IMR-90 (cell line): ENCODE measurements around the gene PCSK2. TPM values are rescaled to one million over a fixed set of nuclear protein-coding genes. Genes with fewer than 3 reads are reported as not detected.

ENCODE experiments used
- ATAC-seq: fragments of 200-7000 bp; cut with Tn5 transposase; 2 replicates; pipeline ENCODE4 v1.9.1; 2020; ENCODE audit warnings: low read depth, mild to moderate bottlenecking, moderate library complexity
- BruUV-seq: library from RNA; stranded (reverse); fragments of 400-500 nt; replicated peaks from 2 replicates; lab custom pipeline; 2021; lab: Mats Ljungman, UMichigan
- CTCF ChIA-PET: fragments of 300-600 bp; formaldehyde crosslinking; extraction: SDS; loops from one replicate; lab custom pipeline; 2021; ENCODE audit warnings: antibody characterized with exemption; lab: Yijun Ruan, JAX
- POLR2A ChIA-PET: fragments of 300-600 bp; sonication (Branson Sonifier 250); formaldehyde crosslinking; loops from one replicate; lab custom pipeline; 2022; ENCODE audit warnings: antibody characterized with exemption; ENCODE audit not compliant: unreplicated experiment; lab: Charles Lee
- DNase-seq: peaks from one replicate; pipeline ENCODE4 v3.0.0; 2013
- H2AFZ ChIP-seq: replicated peaks from 2 replicates; pipeline ENCODE3; 2013; ENCODE audit warnings: low read length, mild to moderate bottlenecking; ENCODE audit not compliant: poor library complexity
- H2AK5ac ChIP-seq: 2 replicates; pipeline ENCODE4 v1.6.1; 2013; ENCODE audit warnings: low read depth, low read length, inconsistent platforms
- H2AK9ac ChIP-seq: replicated peaks from 2 replicates; pipeline ENCODE3; 2013; ENCODE audit warnings: mild to moderate bottlenecking, low read depth, low read length, moderate library complexity; ENCODE audit not compliant: poor library complexity
- H2BK120ac ChIP-seq: 2 replicates; pipeline ENCODE4 v1.6.1; 2013; ENCODE audit warnings: low read depth, low read length, inconsistent platforms
- H2BK15ac ChIP-seq: 3 replicates; pipeline ENCODE4 v1.6.1; 2013; ENCODE audit warnings: low read depth, low read length, inconsistent platforms
- H2BK20ac ChIP-seq: 2 replicates; pipeline ENCODE4 v1.6.1; 2013; ENCODE audit warnings: low read depth, mild to moderate bottlenecking, inconsistent platforms, low read length, moderate library complexity
- H2BK5ac ChIP-seq: 2 replicates; pipeline ENCODE4 v1.6.1; 2013; ENCODE audit warnings: mild to moderate bottlenecking, low read depth, low read length, inconsistent platforms; ENCODE audit not compliant: poor library complexity, severe bottlenecking
- H3K14ac ChIP-seq: replicated peaks from 2 replicates; pipeline ENCODE4 v1.6.1; 2013; ENCODE audit warnings: low read depth, low read length, inconsistent platforms
- H3K18ac ChIP-seq: 2 replicates; pipeline ENCODE4 v1.6.1; 2013; ENCODE audit warnings: low read depth, low read length, control low read depth
- H3K23ac ChIP-seq: 2 replicates; pipeline ENCODE4 v1.6.1; 2013; ENCODE audit warnings: low read depth, low read length, inconsistent platforms
- H3K27ac ChIP-seq: 2 replicates; pipeline ENCODE4 v1.5.1; 2013; ENCODE audit warnings: mild to moderate bottlenecking, control low read depth, low read length; ENCODE audit not compliant: insufficient read depth
- H3K27me3 ChIP-seq: 2 replicates; pipeline ENCODE4 v1.6.1; 2013; ENCODE audit warnings: low read length; ENCODE audit not compliant: control insufficient read depth, insufficient read depth
- H3K36me3 ChIP-seq: 2 replicates; pipeline ENCODE4 v1.6.1; 2013; ENCODE audit warnings: low read length, mixed read lengths; ENCODE audit not compliant: control insufficient read depth, insufficient read depth
- H3K4ac ChIP-seq: 2 replicates; pipeline ENCODE4 v1.6.1; 2013; ENCODE audit warnings: low read depth, low read length, inconsistent platforms
- H3K4me1 ChIP-seq: 2 replicates; pipeline ENCODE4 v1.6.1; 2013; ENCODE audit warnings: low read length, mixed read lengths; ENCODE audit not compliant: control insufficient read depth, insufficient read depth
- H3K4me2 ChIP-seq: 2 replicates; pipeline ENCODE4 v1.6.1; 2013; ENCODE audit warnings: low read depth, mild to moderate bottlenecking, control low read depth, low read length, moderate library complexity
- H3K4me3 ChIP-seq: 2 replicates; pipeline ENCODE4 v1.5.1; 2013; ENCODE audit warnings: low read depth, mild to moderate bottlenecking, control low read depth, low read length, moderate library complexity; ENCODE audit not compliant: insufficient read depth
- H3K56ac ChIP-seq: 2 replicates; pipeline ENCODE4 v1.6.1; 2013; ENCODE audit warnings: low read length, inconsistent platforms; ENCODE audit not compliant: insufficient read depth; ENCODE audit errors: extremely low read depth
- H3K79me1 ChIP-seq, 2 experiments: 2 replicates each; pipeline ENCODE4 v1.6.1; 2013; ENCODE audit warnings: low read length in 2 of 2, inconsistent platforms in 1 of 2, low read depth in 1 of 2
- H3K9ac ChIP-seq: 2 replicates; pipeline ENCODE4 v1.6.1; 2013; ENCODE audit warnings: low read depth, low read length, control low read depth
- H3K9me1 ChIP-seq: 2 replicates; pipeline ENCODE4 v1.6.1; 2013; ENCODE audit warnings: low read length, inconsistent platforms; ENCODE audit not compliant: insufficient read depth
- H3K9me3 ChIP-seq: 2 replicates; pipeline ENCODE4 v1.6.1; 2013; ENCODE audit warnings: low read length; ENCODE audit not compliant: control insufficient read depth, insufficient read depth
- H4K20me1 ChIP-seq: 2 replicates; pipeline ENCODE4 v1.6.1; 2013; ENCODE audit warnings: low read length, inconsistent platforms; ENCODE audit not compliant: insufficient read depth
- H4K5ac ChIP-seq: 2 replicates; pipeline ENCODE4 v1.6.1; 2013; ENCODE audit warnings: mild to moderate bottlenecking, low read depth, low read length, control low read depth
- H4K8ac ChIP-seq, 2 experiments: 2 replicates each; pipeline ENCODE4 v1.6.1; 2013; ENCODE audit warnings: low read depth in 2 of 2, low read length in 2 of 2, control low read depth in 1 of 2, inconsistent platforms in 1 of 2
- H4K91ac ChIP-seq: 2 replicates; pipeline ENCODE4 v1.6.1; 2013; ENCODE audit warnings: low read depth, low read length, inconsistent platforms; ENCODE audit not compliant: insufficient read depth
- BHLHE40 ChIP-seq: fragments of 150-350 bp; IDR thresholded peaks from 2 replicates; pipeline ENCODE4 v1.6.1; 2016; ENCODE audit warnings: mild to moderate bottlenecking, low read depth, low read length
- CEBPB ChIP-seq: IDR thresholded peaks from 2 replicates; pipeline ENCODE4 v1.6.1; 2012; ENCODE audit warnings: low read depth, low read length, improper control_type of control experiment
- CHD1 ChIP-seq: IDR thresholded peaks from 2 replicates; pipeline ENCODE4 v1.6.1; 2012; ENCODE audit warnings: low read depth, low read length, improper control_type of control experiment
- CTCF ChIP-seq: conservative IDR thresholded peaks from 2 replicates; pipeline ENCODE4 v1.5.1; 2012; ENCODE audit warnings: mild to moderate bottlenecking, low read depth, low read length, improper control_type of control experiment
- ELK1 ChIP-seq: fragments of 150-350 bp; IDR thresholded peaks from 2 replicates; pipeline ENCODE4 v1.6.1; 2016; ENCODE audit warnings: low read depth, mild to moderate bottlenecking, low read length, moderate library complexity, borderline replicate concordance
- FOS ChIP-seq: fragments of 150-350 bp; IDR thresholded peaks from 2 replicates; pipeline ENCODE4 v1.6.1; 2016; ENCODE audit warnings: low read depth, low read length
- MAZ ChIP-seq: IDR thresholded peaks from 2 replicates; pipeline ENCODE4 v1.6.1; 2012; ENCODE audit warnings: low read depth, mild to moderate bottlenecking, low read length, improper control_type of control experiment, moderate library complexity, borderline replicate concordance
- MXI1 ChIP-seq: IDR thresholded peaks from 2 replicates; pipeline ENCODE4 v1.6.1; 2012; ENCODE audit warnings: low read depth, mild to moderate bottlenecking, low read length, moderate library complexity, borderline replicate concordance
- NFE2L2 ChIP-seq: fragments of 150-350 bp; IDR thresholded peaks from 2 replicates; pipeline ENCODE4 v1.6.1; 2016; ENCODE audit warnings: low read depth, mild to moderate bottlenecking, low read length
- POLR2A ChIP-seq: IDR thresholded peaks from 2 replicates; pipeline ENCODE4 v1.6.1; 2012; ENCODE audit warnings: mild to moderate bottlenecking, low read depth, low read length
- RAD21 ChIP-seq: IDR thresholded peaks from 2 replicates; pipeline ENCODE4 v1.6.1; 2012; ENCODE audit warnings: low read length, improper control_type of control experiment
- RCOR1 ChIP-seq: IDR thresholded peaks from 2 replicates; pipeline ENCODE4 v1.6.1; 2012; ENCODE audit warnings: mild to moderate bottlenecking, low read length, improper control_type of control experiment; ENCODE audit not compliant: insufficient replicate concordance
- RFX5 ChIP-seq: IDR thresholded peaks from 2 replicates; pipeline ENCODE4 v1.8.0; 2012; ENCODE audit warnings: low read depth, mild to moderate bottlenecking, low read length, moderate library complexity
- SMC3 ChIP-seq: fragments of 150-350 bp; IDR thresholded peaks from 2 replicates; pipeline ENCODE4 v1.6.1; 2016; ENCODE audit warnings: low read depth, mild to moderate bottlenecking, antibody characterized with exemption, low read length, moderate library complexity
- USF2 ChIP-seq: fragments of 150-350 bp; IDR thresholded peaks from 2 replicates; pipeline ENCODE4 v1.6.1; 2017; ENCODE audit warnings: mild to moderate bottlenecking, antibody characterized with exemption, low read length, low read depth
- dilution Hi-C: fragments of 300-500 bp; cut with HindIII; formaldehyde crosslinking; loops from one replicate; pipeline ENCODE4 v1.14.3; 2018; ENCODE audit warnings: low sequenced_read_pairs; ENCODE audit not compliant: unreplicated experiment
- in situ Hi-C: fragments of 300-500 bp; cut with MboI; formaldehyde crosslinking; loops from 3 replicates; pipeline ENCODE4 v1.14.3; 2019; ENCODE audit warnings: low sequenced_read_pairs, inconsistent platforms, mixed read lengths
- intact Hi-C: fragments of 100-400 bp; cut with micrococcal nuclease; formaldehyde crosslinking; loops from 2 replicates; pipeline ENCODE4 v1.10.0; 2022
- polyA plus RNA-seq, 3 experiments: library from polyadenylated mRNA; depleted of rRNA; stranded (reverse); fragments of >200 nt; gene quantifications; 2 replicates each; pipeline ENCODE4 v1.2.3, GENCODE V29; 2012; ENCODE audit warnings: low replicate concordance in 1 of 3
- total RNA-seq: library from RNA; depleted of rRNA; stranded (reverse); fragments of >200 nt; gene quantifications from 2 replicates; pipeline ENCODE4 v1.2.3, GENCODE V29; 2012

The PCSK2 gene
- total and polyA plus RNA-seq, 2 of the 4 experiments (the other 2 are of a cell fraction), result not detected

- H4K5ac ChIP-seq, result no peak overlapping the region
- H3K18ac ChIP-seq, result no peak overlapping the region
- no peak overlapping the region for H2BK5ac ChIP-seq
- ATAC-seq (no peak), DNase-seq (no peak)
- H3K27me3 ChIP-seq, result no peaks in the 10 kb centered on the region
- no peaks in the 10 kb centered on the region for H4K20me1 ChIP-seq
- ChIA-PET CTCF (no interaction called here), POLR2A (no interaction called here)
- H3K4me3 ChIP-seq, result no peak overlapping the region
- H2AFZ ChIP-seq, result no peak overlapping the region
- no peaks in the 10 kb centered on the region for H3K36me3 ChIP-seq
- H3K4me1 ChIP-seq, result no peaks in the 10 kb centered on the region
- dilution Hi-C loops, result no loop called here
- no peak overlapping the region for H4K8ac ChIP-seq
- no peak for TF ChIP-seq CHD1
- no peak for TF ChIP-seq CTCF
- TF ChIP-seq POLR2A, result no peak
- TF ChIP-seq CEBPB, result no peak
- TF ChIP-seq ELK1, result no peak
- no peak for TF ChIP-seq USF2
- TF ChIP-seq MXI1, result no peak
- no peak for TF ChIP-seq RCOR1
- no peak for TF ChIP-seq FOS
- TF ChIP-seq MAZ, result no peak
- TF ChIP-seq RFX5, result no peak
- TF ChIP-seq SMC3, result no peak
- no peak for TF ChIP-seq RAD21
- TF ChIP-seq BHLHE40, result no peak
- no peak for TF ChIP-seq NFE2L2
- H3K9me3 ChIP-seq, result no peaks in the 10 kb centered on the region
- H3K14ac ChIP-seq, result no peak overlapping the region
- no peak overlapping the region for H2BK120ac ChIP-seq
- no peak overlapping the region for H3K27ac ChIP-seq
- no peaks in the 10 kb centered on the region for H3K79me1 ChIP-seq
- intact Hi-C loops, result no loop called here
- no peak overlapping the region for H3K4ac ChIP-seq
- H2BK15ac ChIP-seq, result no peak overlapping the region
- no peak overlapping the region for H4K91ac ChIP-seq
- H3K23ac ChIP-seq, result no peak overlapping the region
- in situ Hi-C loops, result no loop called here
- no peak overlapping the region for H3K56ac ChIP-seq
- no peaks in the 10 kb centered on the region for H3K9me1 ChIP-seq
- H3K9ac ChIP-seq, result no peak overlapping the region
- H2AK5ac ChIP-seq, result no peak overlapping the region
- no TSS peak for BruUV-seq
- no peak overlapping the region for H3K4me2 ChIP-seq
- H2AK9ac ChIP-seq, result no peak overlapping the region
- no peak overlapping the region for H2BK20ac ChIP-seq
Observed at GRCh38 chr20:17385798-17386197, 159.0 kb downstream of the PCSK2 start.
